ENCODE data around the gene ARFGAP1.

Gene ARFGAP1

DNA sequence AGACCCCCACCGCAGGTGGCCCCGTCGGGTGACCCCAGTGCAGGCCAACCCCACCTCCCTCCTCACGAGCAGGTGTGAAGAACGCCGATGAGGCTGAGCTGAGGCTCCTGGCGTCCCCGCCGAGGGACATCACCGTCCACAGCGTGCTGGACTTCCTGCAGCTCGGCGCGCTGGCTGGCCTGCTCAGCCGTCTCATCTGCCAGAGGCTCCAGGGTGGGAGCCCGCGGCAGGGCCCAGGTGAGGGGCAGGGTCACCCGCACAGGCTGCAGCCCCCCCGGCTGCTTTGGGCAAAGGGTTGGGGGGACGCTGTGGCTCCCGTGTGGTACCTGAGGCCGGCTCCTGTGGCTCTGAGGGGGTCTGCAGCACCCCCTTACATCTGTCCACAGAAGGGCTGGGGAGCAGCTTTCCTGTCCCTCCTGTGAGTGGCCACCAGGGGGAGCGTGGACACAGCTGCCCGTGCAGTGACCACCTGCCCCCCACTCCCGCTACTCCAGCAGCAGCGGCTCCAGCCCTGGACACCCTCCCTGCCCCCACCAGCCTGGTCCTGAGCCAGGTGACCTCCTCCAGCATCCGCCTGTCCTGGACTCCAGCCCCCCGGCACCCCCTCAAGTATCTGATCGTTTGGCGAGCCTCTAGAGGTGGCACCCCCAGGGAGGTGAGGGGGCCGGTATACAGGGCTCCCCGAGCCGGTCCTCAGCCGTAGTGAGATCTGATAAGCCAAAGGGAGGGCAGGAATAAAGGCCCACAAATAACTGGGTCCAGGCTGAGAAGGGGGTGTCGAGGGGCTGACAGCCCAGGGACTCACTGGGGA is 36.9 kb downstream of the ARFGAP1 start:
- no peak for DNase-seq (ENCODE audit: low read depth)

DNA sequence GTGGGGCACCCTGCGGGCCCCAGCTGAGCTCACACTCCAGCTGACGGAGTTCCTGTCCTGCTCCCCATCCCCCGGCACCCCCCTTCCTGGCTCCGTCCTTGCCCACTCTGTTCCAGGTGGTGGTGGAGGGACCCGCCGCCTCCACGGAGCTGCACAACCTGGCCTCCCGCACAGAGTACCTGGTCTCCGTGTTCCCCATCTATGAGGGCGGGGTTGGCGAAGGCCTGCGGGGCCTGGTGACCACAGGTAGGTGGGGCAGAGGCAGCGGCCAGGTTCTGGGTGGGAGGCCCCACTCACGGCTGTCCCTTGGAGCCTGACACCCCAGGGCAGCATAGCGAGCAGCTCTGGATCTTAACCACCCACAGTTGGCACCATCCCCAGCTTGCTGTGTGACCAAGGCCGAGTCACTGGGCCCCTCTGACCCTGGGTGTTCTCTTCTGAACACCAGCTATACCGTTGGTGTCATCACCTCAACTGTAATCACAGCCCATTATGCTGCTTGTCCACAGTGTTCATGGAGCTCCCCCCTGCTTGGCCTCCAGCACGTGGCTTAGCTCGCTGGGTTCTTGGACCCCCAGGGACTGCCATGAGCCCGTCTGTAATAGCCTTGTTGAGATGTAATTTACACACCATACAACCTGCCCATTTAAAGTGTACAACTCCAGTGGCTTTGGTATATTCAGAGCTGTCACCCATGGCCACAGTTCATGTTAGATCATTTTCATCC is 37.8 kb downstream of the ARFGAP1 start:
- DNase-seq (ENCODE audit: low read depth), result no peak

DNA sequence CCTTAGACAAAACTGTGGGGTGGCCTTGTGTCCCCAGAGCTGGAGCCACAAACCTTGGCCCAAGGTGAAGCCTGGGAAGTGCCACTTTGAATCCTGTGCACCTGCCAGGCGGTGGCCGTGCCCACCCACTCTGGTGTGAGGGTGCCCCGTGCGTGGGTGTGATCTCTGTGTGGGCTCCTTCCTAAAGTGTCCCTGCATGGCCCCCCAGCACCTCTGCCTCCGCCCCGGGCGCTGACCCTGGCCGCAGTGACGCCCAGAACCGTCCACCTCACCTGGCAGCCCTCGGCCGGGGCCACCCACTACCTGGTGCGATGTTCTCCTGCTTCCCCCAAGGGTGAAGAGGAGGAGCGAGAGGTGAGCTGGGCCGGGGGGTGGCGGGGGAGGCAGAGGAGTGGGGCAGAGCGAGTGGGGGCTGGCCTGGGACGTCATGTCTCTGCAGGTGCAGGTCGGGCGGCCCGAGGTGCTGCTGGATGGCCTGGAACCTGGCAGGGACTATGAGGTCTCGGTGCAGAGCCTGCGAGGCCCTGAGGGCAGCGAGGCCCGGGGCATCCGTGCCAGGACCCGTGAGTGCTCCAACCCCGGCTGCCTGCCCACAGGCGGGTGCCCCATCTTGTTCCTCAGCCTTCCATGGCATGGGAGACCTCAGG is 38.7 kb downstream of the ARFGAP1 start:
- DNase-seq (ENCODE audit: low read depth), result no peak

DNA sequence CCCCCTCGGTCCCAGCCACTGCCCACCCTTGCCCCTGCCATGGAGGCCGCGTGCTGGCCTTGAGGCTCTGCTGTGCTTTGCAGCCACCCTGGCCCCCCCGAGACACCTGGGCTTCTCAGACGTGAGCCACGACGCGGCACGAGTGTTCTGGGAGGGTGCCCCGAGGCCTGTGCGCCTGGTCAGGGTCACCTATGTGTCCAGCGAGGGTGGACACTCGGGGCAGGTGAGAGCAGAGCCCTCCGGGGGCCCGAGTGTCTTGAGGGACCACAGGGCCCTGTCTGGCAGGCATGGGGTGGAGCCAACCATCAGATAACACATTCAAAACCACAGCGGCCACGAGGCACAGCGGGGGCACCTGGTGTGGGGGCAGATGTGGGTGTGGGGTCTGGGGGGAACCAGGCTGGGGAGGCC is 39.2 kb downstream of the ARFGAP1 start:
- no peak for DNase-seq (ENCODE audit: low read depth)

DNA sequence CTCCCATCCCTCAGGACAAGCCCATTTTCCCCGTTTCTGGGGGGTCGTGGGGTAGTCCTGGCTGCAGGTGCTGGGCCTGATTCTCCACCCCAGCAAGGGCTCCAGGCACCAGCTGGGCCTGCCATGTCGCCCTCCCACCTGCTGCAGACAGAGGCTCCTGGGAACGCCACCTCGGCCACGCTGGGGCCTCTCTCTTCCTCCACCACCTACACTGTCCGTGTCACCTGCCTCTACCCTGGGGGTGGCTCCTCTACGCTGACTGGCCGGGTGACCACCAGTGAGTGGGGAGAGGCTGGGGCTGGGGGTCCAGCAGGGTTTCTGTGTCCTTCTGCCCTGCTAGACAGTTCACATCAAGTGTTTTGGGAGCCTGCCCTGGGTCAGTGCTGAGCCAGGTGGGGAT is 39.7 kb downstream of the ARFGAP1 start:
- DNase-seq (ENCODE audit: low read depth), result no peak

DNA sequence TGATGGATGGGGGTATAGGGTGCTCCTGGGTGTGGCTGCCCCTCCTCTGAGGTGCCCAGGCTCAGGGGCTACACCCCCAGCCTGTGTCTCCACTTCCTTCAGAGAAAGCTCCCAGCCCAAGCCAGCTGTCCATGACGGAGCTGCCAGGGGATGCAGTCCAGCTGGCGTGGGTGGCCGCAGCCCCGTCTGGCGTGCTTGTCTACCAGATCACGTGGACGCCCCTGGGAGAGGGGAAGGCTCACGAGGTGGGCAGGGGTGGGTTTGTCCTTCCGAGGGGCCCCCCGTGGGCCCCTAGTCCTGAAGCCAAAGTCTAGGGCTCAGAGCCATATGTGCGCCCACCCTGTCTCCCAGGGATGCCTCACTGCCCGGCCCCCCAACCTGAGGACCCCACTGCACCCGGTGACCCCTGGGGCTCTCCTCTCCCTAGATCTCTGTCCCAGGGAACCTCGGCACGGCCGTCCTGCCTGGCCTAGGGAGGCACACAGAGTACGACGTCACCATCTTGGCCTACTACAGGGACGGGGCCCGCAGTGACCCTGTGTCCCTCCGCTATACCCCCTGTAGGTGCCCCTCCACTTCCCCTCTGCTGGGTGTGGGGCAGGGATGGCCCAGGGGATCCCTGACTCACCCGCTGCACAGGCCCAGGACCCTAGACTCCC is 40.2 kb downstream of the ARFGAP1 start:
- DNase-seq (ENCODE audit: low read depth), result no peak

DNA sequence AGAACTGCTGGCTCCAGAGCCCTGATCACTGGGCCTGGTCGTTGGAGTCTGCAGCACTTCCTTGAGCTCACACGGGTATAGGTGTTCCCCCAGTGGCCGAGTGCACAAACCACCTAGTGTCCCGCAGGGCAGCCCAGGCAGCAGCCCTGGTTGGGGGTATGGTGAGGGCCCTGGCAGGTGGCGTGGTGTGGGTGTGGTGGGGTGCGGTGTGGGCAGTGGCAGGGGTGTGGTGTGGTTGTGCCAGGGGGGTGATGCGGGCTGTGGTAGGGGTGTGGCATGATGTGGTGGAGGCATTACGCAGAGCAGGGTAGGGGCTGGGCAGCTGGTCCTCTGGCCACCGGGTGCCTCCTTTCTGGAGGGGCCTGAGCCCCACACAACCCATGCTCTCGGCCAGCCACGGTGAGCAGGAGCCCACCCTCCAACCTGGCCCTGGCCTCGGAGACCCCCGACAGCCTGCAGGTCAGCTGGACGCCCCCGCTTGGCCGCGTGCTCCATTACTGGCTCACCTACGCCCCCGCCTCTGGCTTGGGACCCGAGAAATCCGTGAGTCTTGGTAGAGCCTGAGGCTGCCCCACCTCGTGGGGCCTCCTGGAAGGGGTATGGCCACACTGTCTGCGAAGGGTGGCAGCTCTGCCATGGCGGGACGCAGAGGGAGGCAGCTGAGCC is 40.9 kb downstream of the ARFGAP1 start:
- DNase-seq (ENCODE audit: low read depth), result no peak

DNA sequence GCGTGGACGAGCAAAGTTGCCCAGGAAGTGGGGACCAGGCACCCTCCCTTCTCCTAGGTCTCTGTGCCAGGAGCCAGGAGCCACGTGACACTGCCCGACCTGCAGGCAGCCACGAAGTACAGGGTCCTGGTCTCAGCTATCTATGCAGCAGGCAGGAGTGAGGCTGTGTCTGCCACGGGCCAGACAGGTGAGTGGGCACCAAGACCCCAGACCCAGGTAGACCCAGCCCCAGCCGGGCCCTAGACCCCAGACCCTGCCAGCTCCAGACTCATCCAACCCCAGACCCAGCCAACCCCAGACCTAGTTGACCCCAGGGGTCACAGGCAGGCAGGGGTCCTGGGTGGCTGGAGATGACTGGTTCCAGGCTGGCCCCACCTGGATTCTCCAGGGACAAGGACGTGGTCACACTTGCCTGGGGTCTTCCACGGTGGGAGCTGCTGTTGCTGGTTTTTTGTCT is 41.4 kb downstream of the ARFGAP1 start:
- DNase-seq (ENCODE audit: low read depth), result no peak

DNA sequence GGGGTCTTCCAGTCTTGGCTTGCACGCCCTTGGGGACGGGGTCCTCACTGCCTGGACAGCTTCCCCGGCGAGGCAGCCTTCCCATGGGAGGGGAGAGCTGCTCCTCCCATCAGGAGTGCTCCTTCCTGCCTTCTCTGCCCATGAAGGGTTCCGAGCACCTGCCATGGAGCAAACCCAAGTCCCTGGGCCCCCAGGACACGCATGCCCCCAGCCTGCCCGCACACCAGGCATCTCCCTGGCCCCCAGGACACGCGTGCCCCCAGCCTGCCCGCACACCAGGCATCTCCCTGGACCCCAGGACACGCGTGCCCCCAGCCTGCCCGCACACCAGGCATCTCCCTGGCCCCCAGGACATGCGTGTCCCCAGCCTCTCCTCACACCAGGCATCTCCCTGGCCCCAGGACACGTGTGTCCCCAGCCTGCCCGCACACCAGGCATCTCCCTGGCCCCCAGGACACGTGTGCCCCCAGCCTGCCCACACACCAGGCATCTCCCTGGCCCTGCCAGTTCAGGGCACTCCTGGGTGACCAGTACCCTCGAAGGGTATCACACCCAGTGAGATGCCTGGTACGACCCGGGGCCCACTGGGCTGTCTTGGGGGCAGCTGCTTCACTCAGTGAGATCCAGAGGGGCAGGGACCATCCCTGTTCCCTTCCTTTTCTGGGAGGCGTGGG is 42.1 kb downstream of the ARFGAP1 start:
- DNase-seq (ENCODE audit: low read depth), result no peak

DNA sequence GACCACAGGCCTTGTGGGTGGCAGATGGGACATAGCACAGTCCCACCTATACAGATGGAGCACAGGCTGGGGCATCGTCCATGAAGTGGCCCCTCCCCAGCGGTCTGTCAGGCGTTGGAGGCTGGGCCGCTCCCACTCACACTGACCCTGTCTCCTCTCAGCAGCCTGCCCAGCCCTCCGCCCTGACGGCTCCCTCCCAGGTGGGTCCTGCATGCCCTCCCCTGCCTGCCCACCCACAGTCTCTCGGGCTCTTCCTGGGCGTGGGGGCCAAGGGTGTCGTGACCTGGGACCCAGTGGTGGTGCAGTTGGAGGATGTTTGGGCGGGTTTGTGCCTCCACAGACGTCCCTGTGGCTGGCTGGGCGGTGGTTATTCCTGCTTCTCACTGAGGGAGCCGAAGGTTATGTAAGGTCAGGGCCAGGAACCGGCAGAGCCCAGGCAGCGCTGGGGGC is 42.7 kb downstream of the ARFGAP1 start:
- DNase-seq (ENCODE audit: low read depth), result no peak

DNA sequence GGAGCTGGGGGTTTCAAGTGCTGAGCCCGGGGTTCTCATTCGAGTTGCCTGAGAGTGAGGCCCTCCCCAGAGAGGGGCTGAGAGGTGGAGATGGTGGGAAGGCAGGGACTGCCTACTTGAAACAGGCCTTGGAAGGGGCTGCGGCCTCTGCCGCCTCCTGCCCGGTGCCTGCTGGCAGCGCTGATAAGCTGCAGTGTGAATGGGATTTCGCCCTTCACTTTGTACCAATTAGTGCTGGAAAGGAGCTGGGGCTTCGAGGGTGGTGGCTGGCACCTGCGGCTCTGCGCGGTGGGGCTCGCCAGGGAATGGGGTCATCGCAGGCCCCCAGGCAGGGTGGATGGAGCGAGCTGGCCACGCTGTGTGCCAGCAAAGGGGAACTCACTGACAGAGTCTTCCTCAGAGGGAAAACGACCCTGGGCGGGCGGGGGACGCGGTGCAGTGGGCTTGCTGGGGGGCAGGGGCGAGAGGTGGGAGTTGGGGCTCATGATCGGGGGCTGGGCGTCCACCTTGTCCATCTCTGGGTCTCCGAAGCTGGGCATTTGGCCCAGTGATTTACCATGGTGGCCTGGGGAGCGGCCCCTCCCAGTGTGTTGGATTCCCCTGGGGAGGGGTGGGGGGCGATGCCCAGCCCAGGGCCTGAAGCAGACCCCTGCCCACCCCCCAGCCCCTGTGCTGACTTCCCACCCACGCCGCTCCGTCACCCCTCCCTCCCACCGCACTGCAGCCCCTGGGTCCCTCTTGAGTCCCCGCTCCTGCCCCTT is 43.3 kb downstream of the ARFGAP1 start:
- no peak for DNase-seq (ENCODE audit: low read depth)

DNA sequence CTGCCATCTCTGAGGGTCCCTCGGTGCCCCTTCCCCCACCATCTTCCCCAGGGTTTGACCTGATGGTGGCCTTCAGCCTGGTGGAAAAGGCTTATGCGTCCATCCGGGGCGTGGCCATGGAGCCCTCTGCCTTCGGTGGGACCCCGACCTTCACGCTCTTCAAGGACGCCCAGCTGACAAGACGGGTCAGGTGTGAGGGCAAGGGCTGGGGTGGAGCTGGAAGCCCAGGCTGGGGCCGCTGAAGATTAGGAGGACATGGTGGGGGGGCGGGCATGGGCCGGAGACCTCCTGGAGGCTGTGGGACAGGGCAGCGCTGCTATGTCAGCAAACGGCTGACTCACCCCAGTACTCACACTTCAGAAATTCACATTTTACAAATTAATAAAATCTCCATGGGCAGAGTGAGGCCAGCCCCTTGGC is 43.9 kb downstream of the ARFGAP1 start:
- no peak for DNase-seq (ENCODE audit: low read depth)

DNA sequence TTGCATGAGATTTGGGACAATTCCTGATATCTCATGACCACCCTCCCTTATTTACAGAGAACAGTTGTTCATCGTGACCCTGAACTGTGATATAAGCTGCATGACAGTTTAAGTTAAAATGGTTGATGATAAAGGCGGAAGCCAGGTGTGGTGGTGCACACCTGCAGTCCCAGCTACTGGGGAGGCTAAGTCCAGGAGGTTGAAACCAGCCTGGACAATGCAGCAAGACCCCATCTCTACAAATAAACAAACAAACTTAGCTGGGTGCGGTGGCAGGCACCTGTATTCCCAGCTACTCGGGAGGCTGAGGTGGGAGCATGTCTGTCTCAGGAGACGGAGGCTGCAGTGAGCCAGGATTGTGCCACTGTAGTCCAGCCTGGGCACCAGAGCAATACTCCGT is 44.4 kb downstream of the ARFGAP1 start:
- no peak for DNase-seq (ENCODE audit: low read depth)

DNA sequence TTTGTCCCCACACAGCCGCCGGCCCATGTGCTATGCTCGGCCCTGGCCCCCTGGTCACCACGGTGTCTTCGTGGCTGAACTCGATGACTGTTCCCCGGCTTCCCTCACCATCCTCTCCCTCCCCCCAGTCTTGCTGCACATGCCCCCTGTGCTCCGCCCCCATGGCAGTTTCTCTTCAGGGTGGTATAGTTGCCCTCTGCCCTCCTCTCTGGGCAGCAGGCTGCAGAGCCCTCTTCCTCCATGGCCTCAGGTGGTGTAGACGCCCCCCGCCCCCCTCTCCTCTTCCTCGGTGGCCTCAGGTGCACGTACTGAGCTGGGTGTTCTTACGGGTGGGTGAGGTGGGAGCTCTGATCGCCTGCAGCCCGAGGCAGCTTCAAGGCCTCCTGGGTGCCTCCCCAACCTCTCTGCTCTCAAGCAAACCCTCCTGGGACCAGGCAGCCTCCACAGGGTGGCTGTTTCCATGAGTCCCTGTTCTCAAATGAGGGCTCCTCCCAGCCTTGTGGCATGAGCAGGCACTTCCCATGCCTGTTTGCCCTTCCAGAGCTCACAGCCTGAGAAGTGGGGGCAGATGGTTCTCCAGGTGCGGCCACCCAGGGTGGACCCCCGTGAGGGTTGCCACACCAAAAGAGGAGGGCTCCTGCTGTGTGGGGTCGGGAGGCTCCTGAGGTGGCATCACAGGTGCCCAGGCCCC is 45.1 kb downstream of the ARFGAP1 start:
- no peak for DNase-seq (ENCODE audit: low read depth)

DNA sequence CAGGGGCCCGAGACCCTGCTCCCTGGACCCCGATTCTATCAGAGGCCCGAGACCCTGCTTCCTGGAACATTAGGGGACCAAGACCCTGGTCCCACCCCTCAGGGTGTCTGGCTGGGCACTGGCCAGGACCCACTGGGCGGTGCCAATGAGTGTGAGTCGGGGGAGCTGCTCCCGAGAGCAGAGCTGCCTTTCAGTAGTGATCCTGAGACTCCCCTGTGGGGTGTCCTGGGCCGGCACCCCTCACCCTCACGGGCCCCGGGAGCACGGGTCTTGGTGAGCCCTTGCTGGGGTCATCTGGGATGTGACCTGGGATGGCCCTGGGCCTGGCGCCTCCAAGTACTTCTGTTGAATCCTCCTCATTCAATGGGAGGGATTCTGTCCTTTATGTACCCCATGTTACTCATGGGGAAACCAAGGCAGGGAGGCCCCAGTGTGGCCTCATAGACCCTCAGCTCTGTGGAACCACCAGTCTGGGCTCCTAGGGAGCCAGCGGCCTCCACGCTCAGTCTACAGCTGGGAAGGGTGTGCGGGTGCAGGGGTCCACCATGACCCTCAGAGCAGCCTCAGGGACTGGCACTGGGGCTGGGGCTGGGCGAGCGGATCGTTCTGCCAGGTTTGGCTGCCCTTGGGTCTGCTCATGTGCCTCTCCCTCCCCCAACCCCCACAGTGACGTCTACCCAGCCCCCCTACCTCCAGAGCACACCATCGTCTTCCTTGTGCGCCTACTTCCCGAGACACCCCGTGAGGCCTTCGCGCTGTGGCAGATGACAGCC is 46.0 kb downstream of the ARFGAP1 start:
- no peak for DNase-seq (ENCODE audit: low read depth)

DNA sequence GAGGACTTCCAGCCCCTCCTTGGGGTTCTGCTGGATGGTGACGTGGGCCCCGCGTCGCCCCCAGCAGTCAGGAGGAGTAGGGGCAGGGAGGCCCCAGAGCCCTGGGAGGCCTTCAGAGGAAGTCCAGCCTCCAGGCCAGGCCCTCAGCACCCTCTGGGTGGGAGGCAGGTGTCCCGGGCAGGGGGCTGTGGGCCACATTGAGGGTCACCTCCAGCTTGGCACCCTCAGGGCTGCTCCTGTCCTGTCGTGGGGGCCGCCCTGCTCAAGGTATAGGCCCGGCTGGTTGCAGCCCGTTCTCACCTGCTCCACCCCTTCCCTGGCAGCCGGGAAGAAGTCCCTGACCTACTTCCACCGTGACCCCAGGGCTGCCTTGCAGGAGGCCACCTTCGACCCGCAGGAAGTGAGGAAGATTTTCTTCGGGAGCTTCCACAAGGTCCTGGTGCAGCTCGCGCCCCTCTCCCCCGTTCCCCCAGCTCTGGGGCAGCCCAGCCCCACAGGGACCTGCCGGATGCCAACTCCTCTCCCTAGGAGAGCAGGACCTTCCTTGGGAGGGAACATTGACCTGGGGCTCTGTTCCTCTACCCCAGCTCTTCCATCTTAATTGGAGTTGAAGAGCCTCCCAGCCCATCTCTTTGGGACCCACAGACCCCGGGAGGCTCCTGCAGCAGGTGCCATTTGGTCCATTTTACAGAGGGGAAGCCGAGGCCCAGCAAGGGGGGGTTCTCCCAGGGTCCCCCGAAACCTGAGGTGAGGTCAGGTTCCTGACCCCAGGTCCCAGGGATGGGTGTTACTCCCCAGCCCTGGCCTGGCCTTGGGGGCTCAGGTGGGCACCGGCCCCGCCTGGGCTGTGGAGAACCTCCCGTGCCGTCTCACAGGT is 46.8 kb downstream of the ARFGAP1 start:
- no peak for DNase-seq (ENCODE audit: low read depth)

DNA sequence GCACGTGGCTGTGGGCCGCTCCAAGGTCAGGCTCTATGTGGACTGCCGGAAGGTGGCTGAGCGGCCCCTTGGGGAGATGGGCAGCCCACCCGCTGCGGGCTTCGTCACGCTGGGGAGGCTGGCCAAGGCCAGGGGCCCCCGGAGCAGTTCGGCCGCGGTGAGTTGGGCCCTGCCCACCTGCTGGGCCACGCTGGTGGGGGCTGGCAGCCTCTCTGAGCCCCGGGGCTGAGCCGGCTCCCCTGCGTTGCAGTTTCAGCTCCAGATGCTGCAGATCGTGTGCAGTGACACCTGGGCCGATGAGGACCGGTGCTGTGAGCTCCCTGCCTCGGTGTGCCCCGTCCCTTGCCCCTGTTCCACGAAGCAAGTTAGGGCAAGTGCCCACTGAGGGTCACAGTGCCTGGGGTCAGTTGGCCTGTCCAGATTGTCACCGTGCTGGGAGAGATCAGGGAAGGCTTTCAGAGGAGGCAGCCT is 47.5 kb downstream of the ARFGAP1 start:
- DNase-seq (ENCODE audit: low read depth), result no peak

DNA sequence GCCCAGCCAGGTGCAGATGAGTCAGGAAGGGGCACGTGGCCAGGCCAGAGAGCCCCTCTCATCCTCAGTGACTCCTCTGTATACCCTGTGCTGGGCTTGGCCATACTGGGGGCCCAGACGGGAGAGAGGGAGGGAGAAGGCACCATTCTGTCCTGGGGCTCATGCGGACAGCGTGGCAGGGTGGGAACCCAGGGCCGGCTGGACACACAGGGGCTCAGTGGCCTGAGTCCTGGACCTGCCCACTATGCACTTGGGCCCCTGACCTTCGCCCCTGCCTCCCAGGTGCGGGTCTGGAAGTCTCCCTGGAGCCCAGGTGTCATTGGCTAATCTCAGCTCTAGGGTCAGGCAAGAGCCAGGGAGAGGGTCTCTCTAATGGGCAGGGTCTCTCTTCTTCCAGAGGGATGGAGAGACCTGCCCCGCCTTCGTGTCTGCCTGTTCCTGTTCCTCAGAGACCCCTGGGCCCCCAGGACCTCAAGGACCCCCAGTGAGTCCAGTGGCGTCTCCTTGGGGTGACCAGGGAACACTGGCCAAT is 48.1 kb downstream of the ARFGAP1 start:
- DNase-seq (ENCODE audit: low read depth), result no peak

Measured in non-pigmented ciliary epithelial cell (primary cell).